Kidney (tissue), 14 donors: ENCODE data around the gene WDR64. TPM values are rescaled to one million over a fixed set of nuclear protein-coding genes. Genes with fewer than 3 reads are reported as not detected.

Source experiments
- DNase-seq, 5 donors: peaks; one replicate each; pipeline ENCODE4 v3.0.0-alpha.2; 2013 to 2020
- FAIRE-seq: peaks from 2 replicates; lab custom pipeline; 2012; peaks lifted over from hg19 to GRCh38; lab: Jason Lieb, UNC
- H3K27ac ChIP-seq, 2 donors: one replicate each; pipeline ENCODE4 v1.7.0; 2013; ENCODE audit warnings: low read depth in 2 of 2, low read length in 2 of 2, inconsistent platforms in 1 of 2
- H3K27me3 ChIP-seq: one replicate; pipeline ENCODE4 v1.7.1; 2013; ENCODE audit warnings: low read length, inconsistent platforms; ENCODE audit not compliant: control insufficient read depth, insufficient read depth
- H3K36me3 ChIP-seq, 3 donors: one replicate each; pipeline versions ENCODE4 v1.7.0 to v1.7.1; 2013; ENCODE audit warnings: low read length in 3 of 3, control low read depth in 1 of 3, inconsistent platforms in 1 of 3; ENCODE audit not compliant: insufficient read depth in 3 of 3, control insufficient read depth in 2 of 3
- H3K4me1 ChIP-seq, 3 donors: one replicate each; pipeline versions ENCODE4 v1.7.0 to v1.7.1; 2013; ENCODE audit warnings: low read length in 3 of 3, inconsistent platforms in 1 of 3, low read depth in 1 of 3; ENCODE audit not compliant: control insufficient read depth in 2 of 3, insufficient read depth in 2 of 3
- H3K4me3 ChIP-seq, 3 donors: one replicate each; pipeline versions ENCODE4 v1.7.0 to v1.8.1; 2013; ENCODE audit warnings: low read length in 3 of 3, control low read depth in 1 of 3, inconsistent platforms in 1 of 3
- H3K9ac ChIP-seq, 3 donors: one replicate each; pipeline versions ENCODE4 v1.7.0 to v1.7.1; 2013; ENCODE audit warnings: low read length in 3 of 3, control low read depth in 1 of 3, inconsistent platforms in 1 of 3
- H3K9me3 ChIP-seq, 3 donors: one replicate each; pipeline versions ENCODE4 v1.7.0 to v1.7.1; 2013; ENCODE audit warnings: low read length in 3 of 3, control low read depth in 1 of 3, inconsistent platforms in 1 of 3; ENCODE audit not compliant: control insufficient read depth in 2 of 3, insufficient read depth in 1 of 3
- CTCF ChIP-seq: IDR thresholded peaks from 3 replicates; pipeline ENCODE4 v1.5.1; 2012; ENCODE audit warnings: mild to moderate bottlenecking, moderate library complexity, borderline replicate concordance; ENCODE audit not compliant: insufficient read depth; ENCODE audit errors: extremely low read depth
- intact Hi-C: fragments of 100-400 bp; cut with DNase I; formaldehyde crosslinking; loops from one replicate; pipeline ENCODE4 v1.11.1; 2022
- polyA plus RNA-seq: library from polyadenylated mRNA; stranded (reverse); fragments of 350-450 nt; fragmentation: Illumina TruSeq; extraction: RNeasy Lipid Tissue Mini Kit (QIAGEN cat#74804); gene quantifications from one replicate; pipeline ENCODE4 v1.2.3, GENCODE V29; 2014; ENCODE audit warnings: low read depth, low replicate concordance; ENCODE audit not compliant: insufficient read depth
- total RNA-seq: library from RNA; stranded (reverse); fragmentation: NEBNext Ultra II Directional; extraction: Animal tissue kit (Norgen Biotek cat#: 25700); gene quantifications from one replicate; pipeline ENCODE4 v1.2.1, GENCODE V29; 2021
- donor health status: control.
- donor health status: control.
- donor health status: control.
- donor health status: control.
- donor health status: control.
- donor health status: DM: yes; HTN: yes; CAD: no.
- donor health status: Normal renal cell carcinoma (clear cell type).

Gene WDR64
- total and polyA plus RNA-seq, 2 donors from 2014 or later = not detected

- Histone ChIP-seq H3K27me3 (no peaks in the 10 kb centered on the region), H3K4me1 (peaks cover 0 to 2% (median 0%) of the 10 kb centered on the region in 3 donors), H3K9ac (no peak overlapping the region), H3K36me3 (no peaks in the 10 kb centered on the region), H3K4me3 (no peak overlapping the region), H3K9me3 (no peaks in the 10 kb centered on the region), H3K27ac (no peak overlapping the region)
- no peak for TF ChIP-seq CTCF
- FAIRE-seq (no peak), DNase-seq (peak in 1 of 5 donors; percentile 51)
- intact Hi-C loops = no loop called here
These were observed 41.8 kb upstream of the WDR64 start for GRCh38 chr1:241610056-241610815.

- no peaks in the 10 kb centered on the region for H3K9me3 ChIP-seq
- peaks cover 0 to 5% (median 0%) of the 10 kb centered on the region in 3 donors for H3K4me1 ChIP-seq
- intact Hi-C loops = no loop called here
- H3K4me3 ChIP-seq = no peak overlapping the region
- H3K9ac ChIP-seq = peak overlapping the region in 1 of 3 donors; percentile 37
- H3K27me3 ChIP-seq = no peaks in the 10 kb centered on the region
- DNase-seq (peak in 2 of 5 donors; percentile 58 to 86), FAIRE-seq (no peak)
- no peak overlapping the region for H3K27ac ChIP-seq
- H3K36me3 ChIP-seq = no peaks in the 10 kb centered on the region
- TF ChIP-seq CTCF = peak; percentile 69
These were observed 41.0 kb upstream of the WDR64 start for GRCh38 chr1:241611063-241611462.

GRCh38 chr1:241611736-241612135, 40.3 kb upstream of the WDR64 start:
- no peak for TF ChIP-seq CTCF
- Histone ChIP-seq H3K4me3 (no peak overlapping the region), H3K4me1 (peaks cover 0 to 5% (median 0%) of the 10 kb centered on the region in 3 donors), H3K36me3 (no peaks in the 10 kb centered on the region), H3K9me3 (no peaks in the 10 kb centered on the region), H3K9ac (no peak overlapping the region), H3K27ac (no peak overlapping the region), H3K27me3 (no peaks in the 10 kb centered on the region)
- intact Hi-C loops = no loop called here
- FAIRE-seq (no peak), DNase-seq (no peak)
